ENCODE measurements around the gene EHF.
"Not testable (repeated sequence)": the region's sequence is repeated elsewhere in the genome, so short reads cannot be mapped to it uniquely, and the experiment has no call there.

Gene EHF

DNA sequence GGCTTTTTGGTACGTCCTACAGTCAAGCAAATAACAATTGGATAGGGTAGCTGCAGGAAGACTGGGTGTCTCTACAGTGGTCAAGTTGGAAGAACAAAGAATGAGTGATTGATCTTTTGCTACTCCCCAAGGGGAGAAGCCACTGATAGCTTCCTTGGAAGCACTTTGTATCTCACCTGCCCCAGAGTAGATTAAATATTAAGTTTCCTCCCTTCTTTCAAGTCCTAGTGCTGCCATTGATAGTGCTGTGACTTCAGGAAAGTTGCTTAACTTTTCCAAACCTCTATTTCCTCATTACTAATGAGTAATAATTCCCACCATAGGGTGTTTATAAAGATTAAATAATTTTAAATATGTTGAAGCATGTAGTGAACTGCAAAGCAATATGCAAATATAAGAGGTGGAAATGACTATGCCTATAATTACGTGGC is 35.6 kb upstream of the EHF start:
- in situ Hi-C loops (cut with HindIII; ENCODE audit: low sequenced_read_pairs), result loop anchor here (25.0 kb wide), 1 partner anchor 802 kb away; no protein-coding TSS in a partner anchor
- no peak overlapping the region for H3K4me3 ChIP-seq (ENCODE audit: low read depth, low read length)
- no peak for DNase-seq (ENCODE audit: low read depth)
- TF ChIP-seq, protein P1, sequence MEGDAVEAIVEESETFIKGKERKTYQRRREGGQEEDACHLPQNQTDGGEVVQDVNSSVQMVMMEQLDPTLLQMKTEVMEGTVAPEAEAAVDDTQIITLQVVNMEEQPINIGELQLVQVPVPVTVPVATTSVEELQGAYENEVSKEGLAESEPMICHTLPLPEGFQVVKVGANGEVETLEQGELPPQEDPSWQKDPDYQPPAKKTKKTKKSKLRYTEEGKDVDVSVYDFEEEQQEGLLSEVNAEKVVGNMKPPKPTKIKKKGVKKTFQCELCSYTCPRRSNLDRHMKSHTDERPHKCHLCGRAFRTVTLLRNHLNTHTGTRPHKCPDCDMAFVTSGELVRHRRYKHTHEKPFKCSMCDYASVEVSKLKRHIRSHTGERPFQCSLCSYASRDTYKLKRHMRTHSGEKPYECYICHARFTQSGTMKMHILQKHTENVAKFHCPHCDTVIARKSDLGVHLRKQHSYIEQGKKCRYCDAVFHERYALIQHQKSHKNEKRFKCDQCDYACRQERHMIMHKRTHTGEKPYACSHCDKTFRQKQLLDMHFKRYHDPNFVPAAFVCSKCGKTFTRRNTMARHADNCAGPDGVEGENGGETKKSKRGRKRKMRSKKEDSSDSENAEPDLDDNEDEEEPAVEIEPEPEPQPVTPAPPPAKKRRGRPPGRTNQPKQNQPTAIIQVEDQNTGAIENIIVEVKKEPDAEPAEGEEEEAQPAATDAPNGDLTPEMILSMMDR (IDR thresholded peaks at IDR 0.05; ENCODE audit: low read depth, low read length, missing control alignments), result no peak

DNA sequence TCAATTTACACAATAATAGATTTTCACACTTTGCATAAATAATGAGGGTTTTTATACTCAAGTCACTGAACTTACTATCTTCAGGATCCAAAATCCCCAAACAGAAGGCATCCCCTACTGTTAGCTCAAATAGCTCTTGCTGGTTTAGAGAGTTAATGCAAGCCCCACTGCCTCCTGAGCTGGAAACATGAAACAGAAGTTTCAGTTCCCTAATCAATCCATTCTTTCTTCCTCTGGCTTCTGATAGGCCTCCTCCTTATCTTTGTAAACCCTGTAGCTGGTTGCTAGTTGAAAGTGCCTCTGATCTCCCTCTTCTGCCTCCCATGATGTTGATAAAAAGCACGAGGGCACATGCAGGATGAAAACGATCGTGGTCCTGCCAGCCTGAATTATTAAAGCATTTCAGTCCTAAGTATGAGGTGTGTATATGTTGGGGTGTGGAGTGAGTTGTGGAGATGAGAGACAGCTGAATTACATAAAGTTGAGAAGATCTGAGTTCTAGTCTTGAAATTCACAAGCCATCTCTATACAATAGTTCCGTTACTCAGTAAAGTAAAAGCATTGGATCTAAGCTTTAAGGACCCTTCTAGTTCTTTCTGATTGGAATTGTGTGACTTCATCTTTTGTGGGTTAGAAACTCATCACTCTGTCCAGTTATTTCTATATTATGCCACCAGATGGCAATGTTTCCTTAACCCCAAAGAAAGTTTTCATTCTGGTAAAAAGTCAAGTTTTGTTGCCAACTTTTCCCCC is 35.0 kb upstream of the EHF start:
- DNase-seq (ENCODE audit: low read depth), result peak; percentile 77
- H3K4me3 ChIP-seq (ENCODE audit: low read depth, low read length), result peak overlapping the region; percentile 2
- TF ChIP-seq, protein P1 (IDR thresholded peaks at IDR 0.05; ENCODE audit: low read depth, low read length, missing control alignments), result peak; percentile 43
- in situ Hi-C loops (cut with HindIII; ENCODE audit: low sequenced_read_pairs), result loop anchor here (25.0 kb wide), 1 partner anchor 801 kb away; no protein-coding TSS in a partner anchor

DNA sequence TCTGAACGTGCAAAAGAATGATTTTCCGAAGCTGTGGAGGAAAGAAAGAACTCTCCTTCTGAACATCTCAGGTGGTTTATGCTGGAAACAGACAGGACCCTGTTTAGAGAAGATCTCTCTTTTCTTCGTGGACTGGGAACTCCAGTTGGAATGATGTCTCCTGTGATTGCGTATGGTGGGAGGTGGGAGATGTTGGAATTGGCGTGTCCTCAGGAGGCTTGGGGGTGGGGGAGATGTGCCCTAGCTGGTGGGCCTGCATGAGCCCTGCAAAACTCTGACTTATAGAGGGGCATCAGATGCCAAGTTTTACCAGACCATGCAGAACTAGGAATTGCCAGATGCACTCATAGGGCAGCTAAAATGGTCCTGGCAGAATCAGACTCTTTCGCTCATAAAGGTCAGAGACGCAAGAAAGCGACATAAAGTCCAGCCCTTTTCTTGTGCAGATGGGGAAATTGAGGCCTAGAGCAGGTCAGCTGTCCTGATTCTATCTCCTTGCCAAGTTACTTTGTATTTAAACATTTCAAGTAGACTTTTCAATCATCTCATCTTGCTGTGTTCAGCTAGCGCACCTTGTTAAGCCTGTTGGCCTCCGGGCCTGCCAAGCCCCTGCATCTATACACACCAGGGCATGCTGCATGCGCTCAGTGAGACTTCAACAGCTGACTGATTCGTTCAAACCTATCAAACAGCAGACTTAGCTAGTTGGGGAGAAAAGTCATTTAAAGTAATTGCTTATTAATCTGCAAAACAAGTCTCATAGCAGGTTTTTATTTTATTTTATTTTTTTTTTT is 34.2 kb upstream of the EHF start:
- in situ Hi-C loops (cut with HindIII; ENCODE audit: low sequenced_read_pairs), result loop anchor here (25.0 kb wide), 1 partner anchor 801 kb away; no protein-coding TSS in a partner anchor
- no peak for DNase-seq (ENCODE audit: low read depth)
- H3K4me3 ChIP-seq (ENCODE audit: low read depth, low read length), result no peak overlapping the region
- TF ChIP-seq, protein P1 (IDR thresholded peaks at IDR 0.05; ENCODE audit: low read depth, low read length, missing control alignments), result no peak

DNA sequence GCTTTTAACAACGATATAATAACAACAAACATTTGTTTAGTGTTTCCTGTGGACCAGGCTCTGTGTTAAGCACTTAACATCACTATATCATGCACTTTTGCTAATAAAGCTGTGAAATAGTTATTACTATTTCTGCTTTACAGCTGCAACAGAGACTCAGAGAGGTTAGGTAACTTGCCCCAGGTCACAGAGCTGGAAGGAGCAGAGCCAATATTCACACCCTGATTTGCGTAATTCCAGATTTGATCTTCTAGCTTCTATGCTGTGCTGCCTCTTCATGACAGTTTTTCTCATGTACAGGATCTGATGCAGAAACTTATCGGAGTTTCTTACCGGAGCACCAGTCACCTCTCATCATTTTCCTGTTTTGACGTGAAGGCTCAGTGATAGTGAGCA is 33.6 kb upstream of the EHF start:
- DNase-seq (ENCODE audit: low read depth), result no peak
- H3K4me3 ChIP-seq (ENCODE audit: low read depth, low read length), result no peak overlapping the region
- in situ Hi-C loops (cut with HindIII; ENCODE audit: low sequenced_read_pairs), result loop anchor here (25.0 kb wide), 1 partner anchor 800 kb away; no protein-coding TSS in a partner anchor
- TF ChIP-seq, protein P1 (IDR thresholded peaks at IDR 0.05; ENCODE audit: low read depth, low read length, missing control alignments), result no peak

DNA sequence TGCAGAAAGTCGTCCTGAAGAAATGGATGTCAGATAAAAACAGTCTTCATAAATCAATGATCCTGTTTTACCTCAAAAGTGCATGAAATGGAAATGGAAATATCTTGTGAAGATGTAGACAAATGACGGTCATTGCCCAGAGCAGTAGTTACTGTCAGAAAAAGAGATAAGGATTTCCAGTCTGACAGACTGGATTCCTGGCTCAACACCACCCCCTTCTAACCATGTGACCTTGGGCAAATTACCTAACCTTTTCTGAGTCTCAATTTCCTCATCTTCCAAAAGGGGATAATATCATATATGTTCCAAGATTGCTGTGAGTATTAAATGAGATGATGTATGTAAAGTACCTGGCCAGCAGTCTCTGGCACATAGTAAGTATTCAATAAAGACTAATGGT is 32.9 kb upstream of the EHF start:
- TF ChIP-seq, protein P1 (IDR thresholded peaks at IDR 0.05; ENCODE audit: low read depth, low read length, missing control alignments), result no peak
- in situ Hi-C loops (cut with HindIII; ENCODE audit: low sequenced_read_pairs), result loop anchor here (25.0 kb wide), 1 partner anchor 799 kb away; no protein-coding TSS in a partner anchor
- DNase-seq (ENCODE audit: low read depth), result no peak
- H3K4me3 ChIP-seq (ENCODE audit: low read depth, low read length), result no peak overlapping the region

DNA sequence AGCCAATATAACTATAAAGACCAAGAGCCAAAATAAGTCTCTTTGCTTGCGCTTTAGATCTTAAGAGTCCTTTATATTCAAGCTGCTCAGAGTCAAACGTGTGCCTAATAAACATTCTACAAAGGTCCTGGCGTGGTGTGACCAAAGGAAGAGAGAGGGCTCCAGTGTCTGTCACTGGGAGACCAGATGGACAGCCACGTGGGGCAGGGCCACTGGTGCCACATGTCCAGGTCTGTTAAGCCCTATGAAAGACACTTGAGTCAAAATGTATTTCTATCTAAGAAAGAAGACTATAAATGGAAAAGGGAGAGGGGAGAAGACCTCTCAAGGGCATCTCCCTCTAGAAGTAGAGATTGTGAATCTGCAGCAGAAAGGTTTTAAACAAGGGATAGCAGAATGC is 32.2 kb upstream of the EHF start:
- DNase-seq (ENCODE audit: low read depth), result no peak
- no peak overlapping the region for H3K4me3 ChIP-seq (ENCODE audit: low read depth, low read length)
- TF ChIP-seq, protein P1 (IDR thresholded peaks at IDR 0.05; ENCODE audit: low read depth, low read length, missing control alignments), result no peak
- in situ Hi-C loops (cut with HindIII; ENCODE audit: low sequenced_read_pairs), result loop anchor here (25.0 kb wide), 1 partner anchor 799 kb away; no protein-coding TSS in a partner anchor

DNA sequence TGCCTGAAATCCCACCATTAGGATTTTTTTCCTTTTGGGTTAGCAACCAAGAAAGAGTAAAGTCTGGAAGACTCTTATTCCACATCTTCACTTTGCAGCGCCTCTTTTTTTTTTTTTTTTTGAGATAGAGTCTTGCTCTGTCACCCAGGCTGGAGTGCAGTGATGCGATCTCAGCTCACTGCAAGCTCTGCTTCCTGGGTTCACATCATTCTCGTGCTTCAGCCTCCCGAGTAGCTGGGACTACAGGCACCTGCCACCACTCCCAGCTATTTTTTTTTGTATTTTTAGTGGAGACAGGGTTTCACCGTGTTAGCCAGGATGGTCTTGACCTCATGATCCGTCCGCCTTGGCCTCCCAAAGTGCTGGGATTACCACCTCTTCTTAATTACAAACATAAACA is 31.7 kb upstream of the EHF start:
- not testable (repeated sequence) for DNase-seq (ENCODE audit: low read depth); H3K4me3 ChIP-seq (ENCODE audit: low read depth, low read length)
- in situ Hi-C loops (cut with HindIII; ENCODE audit: low sequenced_read_pairs), result loop anchor here (25.0 kb wide), 1 partner anchor 798 kb away; no protein-coding TSS in a partner anchor

Measured in astrocyte of the cerebellum (primary cell).